GM19395 (cell line): ENCODE data around the gene TSPAN4.

Experiments
- ATAC-seq: cut with Tn5 transposase; IDR thresholded peaks from one replicate; pipeline ENCODE4 v1.9.1; 2021; ENCODE audit warnings: mild to moderate bottlenecking, moderate library complexity; ENCODE audit not compliant: unreplicated experiment

Gene TSPAN4

GRCh38 chr11:905952-906351 lies 63.3 kb downstream of the TSPAN4 start:
- no peak for ATAC-seq

- no peak for ATAC-seq
These were observed 65.0 kb downstream of the TSPAN4 start for GRCh38 chr11:907668-908067.

- ATAC-seq, result no peak
These were observed 65.6 kb downstream of the TSPAN4 start for GRCh38 chr11:908273-908672.

GRCh38 chr11:909406-909805 lies 66.8 kb downstream of the TSPAN4 start:
- ATAC-seq, result no peak

- no peak for ATAC-seq
These were observed 67.5 kb downstream of the TSPAN4 start for GRCh38 chr11:910044-910588.

- peak; percentile 77 for ATAC-seq
These were observed 68.0 kb downstream of the TSPAN4 start, which contains the start of gene CHID1 for GRCh38 chr11:910589-911030. CHID1 (minus strand) TSS chr11:910810; CDS start chr11:904816, 5,994 bp downstream.

- peak; percentile 38 for ATAC-seq
These were observed 68.6 kb downstream of the TSPAN4 start for GRCh38 chr11:911031-911889.

- no peak for ATAC-seq
These were observed 69.2 kb downstream of the TSPAN4 start for GRCh38 chr11:911890-912219.

- ATAC-seq, result no peak
These were observed 69.6 kb downstream of the TSPAN4 start for GRCh38 chr11:912266-912665.

GRCh38 chr11:913043-913442 lies 70.4 kb downstream of the TSPAN4 start:
- no peak for ATAC-seq

- ATAC-seq, result no peak
These were observed 71.6 kb downstream of the TSPAN4 start for GRCh38 chr11:914204-914603.

- no peak for ATAC-seq
These were observed 72.3 kb downstream of the TSPAN4 start for GRCh38 chr11:914747-915501.
